Measurements from ENCODE around the gene SNX5. TPM values are rescaled to one million over a fixed set of nuclear protein-coding genes. Genes with fewer than 3 reads are reported as not detected.
A peak's percentile ranks its signal among the peaks of the same experiment; 100 is the strongest.

SNX5 gene
- total and polyA plus RNA-seq, 2 of the 13 experiments (the other 11 are each of a cell fraction or from before 2014, with no cell fraction given): 664 to 1,040 TPM

GRCh38 chr20:17965042-17965697 lies 3.4 kb downstream of the SNX5 start (continued):
- TF ChIP-seq SKI (IDR thresholded peaks at IDR 0.05; ENCODE audit: partially characterized antibody) (no peak), DNMT1 (CRISPR knock-in tag; IDR thresholded peaks at IDR 0.05) (no peak), ZNF792 (CRISPR knock-in tag; IDR thresholded peaks at IDR 0.05) (peak; percentile 58; the same call in 1 of the 2 replicates), KDM3A (CRISPR knock-in tag; IDR thresholded peaks at IDR 0.05; ENCODE audit: low read depth) (no peak), ZBTB34 (CRISPR knock-in tag; IDR thresholded peaks at IDR 0.05) (no peak), ARID4A (CRISPR knock-in tag; IDR thresholded peaks at IDR 0.05; ENCODE audit: borderline replicate concordance) (peak; percentile 48; the same call in 1 of the 2 replicates), PRDM15 (CRISPR knock-in tag; IDR thresholded peaks at IDR 0.05) (no peak), ZNF644 (CRISPR knock-in tag; IDR thresholded peaks at IDR 0.05; ENCODE audit: low read depth) (no peak), BRF2 (CRISPR knock-in tag; IDR thresholded peaks at IDR 0.05) (no peak), FOXJ3 (CRISPR knock-in tag; IDR thresholded peaks at IDR 0.05; ENCODE audit: borderline replicate concordance) (peak; percentile 45; the same call in 1 of the 2 replicates), SSRP1 (CRISPR knock-in tag; IDR thresholded peaks at IDR 0.05) (peak; percentile 60; the same call in 1 of the 2 replicates), POLR2G (IDR thresholded peaks at IDR 0.05; ENCODE audit: low read depth, low read length) (peak; percentile 61), ZNF234 (CRISPR knock-in tag; conservative IDR thresholded peaks at IDR 0.05) (no peak), ATF4 (CRISPR knock-in tag; IDR thresholded peaks at IDR 0.05) (0 out of 4 replicates have a peak, but pooled peaks of 1 of the 2 experiments have one; percentile 1), ZSCAN20 (CRISPR knock-in tag; IDR thresholded peaks at IDR 0.05; ENCODE audit: borderline replicate concordance) (0 out of 2 replicates have a peak, but pooled peaks have one; percentile 6), ZNF17 (CRISPR knock-in tag; IDR thresholded peaks at IDR 0.05) (no peak), MED1 (CRISPR knock-in tag; IDR thresholded peaks at IDR 0.05) (peak; percentile 33; the same call in 1 of the 2 replicates), TEAD3 (CRISPR knock-in tag; optimal IDR thresholded peaks at IDR 0.05; ENCODE audit: borderline replicate concordance) (peak; percentile 26)
